Calu3 (cell line): Measurements from ENCODE around the gene MTMR3. TPM values are rescaled to one million over a fixed set of nuclear protein-coding genes. Genes with fewer than 3 reads are reported as not detected.

Source experiments
- BruUV-seq: library from RNA; stranded (reverse); fragments of 400-500 nt; replicated peaks from 2 replicates; lab custom pipeline; 2021; lab: Mats Ljungman, UMichigan
- CTCF ChIA-PET: fragments of 300-600 bp; sonication (Branson Sonifier 250); formaldehyde crosslinking; loops from one replicate; lab custom pipeline; 2022; ENCODE audit warnings: antibody characterized with exemption; lab: Charles Lee
- DNase-seq: peaks from one replicate; pipeline ENCODE4 v3.0.0; 2022
- H3K27ac Mint-ChIP-seq: one replicate; pipeline ENCODE4 v1.8.0; 2022; ENCODE audit warnings: mixed read lengths; ENCODE audit not compliant: unreplicated experiment
- H3K27me3 Mint-ChIP-seq: one replicate; pipeline ENCODE4 v1.8.0; 2022; ENCODE audit warnings: mixed read lengths; ENCODE audit not compliant: unreplicated experiment
- H3K36me3 Mint-ChIP-seq: one replicate; pipeline ENCODE4 v1.8.0; 2022; ENCODE audit warnings: mild to moderate bottlenecking, moderate library complexity, mixed read lengths; ENCODE audit not compliant: insufficient read depth, unreplicated experiment
- H3K4me1 Mint-ChIP-seq: one replicate; pipeline ENCODE4 v1.8.0; 2022; ENCODE audit warnings: mild to moderate bottlenecking, low read depth, mixed read lengths; ENCODE audit not compliant: unreplicated experiment
- H3K4me3 Mint-ChIP-seq: one replicate; pipeline ENCODE4 v1.8.0; 2022; ENCODE audit warnings: mild to moderate bottlenecking, low read depth, moderate library complexity, mixed read lengths; ENCODE audit not compliant: unreplicated experiment
- H3K9me3 Mint-ChIP-seq: one replicate; pipeline ENCODE4 v1.8.0; 2022; ENCODE audit warnings: low read depth, mixed read lengths; ENCODE audit not compliant: unreplicated experiment
- CTCF ChIP-seq: fragments of 200-600 bp; IDR thresholded peaks from one replicate; pipeline ENCODE4 v1.8.0; 2022; ENCODE audit warnings: antibody characterized with exemption; ENCODE audit not compliant: unreplicated experiment
- intact Hi-C: fragments of 100-400 bp; cut with micrococcal nuclease; formaldehyde crosslinking; loops from one replicate; pipeline ENCODE4 v1.10.0; 2022; ENCODE audit not compliant: unreplicated experiment
- total RNA-seq: library from RNA; stranded (reverse); gene quantifications from 2 replicates; pipeline ENCODE4 v1.2.3, GENCODE V29; 2022

MTMR3 gene
- total RNA-seq, 1 experiment from 2014 or later: 34.5 TPM

GRCh38 chr22:30064172-30064571, 181.2 kb downstream of the MTMR3 start:
- H3K36me3 Mint-ChIP-seq: no peaks in the 10 kb centered on the region
- H3K4me3 Mint-ChIP-seq: no peak overlapping the region
- H3K27me3 Mint-ChIP-seq: no peaks in the 10 kb centered on the region
- H3K9me3 Mint-ChIP-seq: no peaks in the 10 kb centered on the region
- no peak for DNase-seq
- CTCF ChIA-PET: no interaction called here
- peaks cover 10% of the 10 kb centered on the region for H3K4me1 Mint-ChIP-seq
- H3K27ac Mint-ChIP-seq: no peak overlapping the region
- BruUV-seq: no TSS peak
- intact Hi-C loops: no loop called here
- no peak for TF ChIP-seq CTCF

DNA sequence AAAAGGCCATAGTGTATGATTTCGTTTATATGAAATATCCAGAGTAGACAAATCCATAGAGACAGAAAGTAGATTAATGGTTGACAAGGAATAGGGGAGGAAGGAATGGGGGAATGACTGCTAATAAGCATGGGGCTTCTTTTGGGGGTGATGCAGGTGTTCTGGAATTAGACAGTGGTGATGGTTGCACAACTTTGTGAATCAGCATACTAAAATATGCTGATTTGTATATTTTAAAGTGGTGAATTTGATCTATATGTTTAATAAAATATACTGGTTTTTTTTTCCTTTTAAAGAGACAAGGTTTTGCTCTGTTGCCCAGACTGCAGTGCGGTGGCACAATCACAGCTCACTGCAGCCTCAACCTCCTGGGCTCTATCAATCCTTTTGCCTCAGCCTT, 190.8 kb downstream of the MTMR3 start:
- CTCF ChIA-PET: no interaction called here
- H3K27ac Mint-ChIP-seq: no peak overlapping the region
- TF ChIP-seq CTCF: no peak
- no peaks in the 10 kb centered on the region for H3K36me3 Mint-ChIP-seq
- H3K9me3 Mint-ChIP-seq: no peaks in the 10 kb centered on the region
- BruUV-seq: no TSS peak
- intact Hi-C loops: no loop called here
- peaks cover 18% of the 10 kb centered on the region for H3K27me3 Mint-ChIP-seq
- peaks cover 4% of the 10 kb centered on the region for H3K4me1 Mint-ChIP-seq
- no peak for DNase-seq
- no peak overlapping the region for H3K4me3 Mint-ChIP-seq

GRCh38 chr22:30074147-30074546, 191.2 kb downstream of the MTMR3 start:
- Mint-ChIP-seq H3K27me3 (peaks cover 18% of the 10 kb centered on the region), H3K9me3 (no peaks in the 10 kb centered on the region), H3K4me1 (peaks cover 8% of the 10 kb centered on the region), H3K4me3 (no peak overlapping the region), H3K36me3 (no peaks in the 10 kb centered on the region), H3K27ac (no peak overlapping the region)
- no TSS peak for BruUV-seq
- intact Hi-C loops: no loop called here
- CTCF ChIA-PET: no interaction called here
- TF ChIP-seq CTCF: no peak
- DNase-seq: no peak

- H3K27ac Mint-ChIP-seq: no peak overlapping the region
- peaks cover 18% of the 10 kb centered on the region for H3K27me3 Mint-ChIP-seq
- CTCF ChIA-PET: no interaction called here
- H3K4me1 Mint-ChIP-seq: peaks cover 11% of the 10 kb centered on the region
- intact Hi-C loops: no loop called here
- H3K36me3 Mint-ChIP-seq: no peaks in the 10 kb centered on the region
- no peak overlapping the region for H3K4me3 Mint-ChIP-seq
- no peak for DNase-seq
- no peak for TF ChIP-seq CTCF
- H3K9me3 Mint-ChIP-seq: no peaks in the 10 kb centered on the region
- BruUV-seq: no TSS peak
These were observed 192.0 kb downstream of the MTMR3 start for GRCh38 chr22:30074994-30075393.
